ENCODE data around the gene TMEM150B. TPM values are rescaled to one million over a fixed set of nuclear protein-coding genes. Genes with fewer than 3 reads are reported as not detected.

The TMEM150B gene
- total and polyA plus RNA-seq, 4 donors = 0.72 to 9.6 (median 4.2) TPM

GRCh38 chr19:55278391-55279135, 46.6 kb downstream of the TMEM150B start:
- no peak overlapping the region for H3K4me3 ChIP-seq (ENCODE audit: low read length in 2 of 2)
- H3K36me3 ChIP-seq (ENCODE audit: control insufficient read depth in 1 of 2, insufficient read depth in 2 of 2, low read length in 1 of 2) = no peaks in the 10 kb centered on the region
- intact Hi-C loops (cut with DNase I) = loop anchor here in 1 of 2 donors (2.0 kb wide), 1 partner anchor 18 kb away; no protein-coding TSS in a partner anchor
- DNase-seq (no peak), ATAC-seq (ENCODE audit: low FRiP score) (no peak)
- H3K9me3 ChIP-seq (ENCODE audit: control insufficient read depth, low read length) = no peaks in the 10 kb centered on the region
- 82 to 90% methylated on average over 13 of the region's 13 CpGs for WGBS, 2 donors
- H3K4me1 ChIP-seq (ENCODE audit: control insufficient read depth in 1 of 2, insufficient read depth in 2 of 2, low read length in 2 of 2) = no peaks in the 10 kb centered on the region
- H3K27ac ChIP-seq (ENCODE audit: low read depth in 1 of 2, low read length in 2 of 2) = no peak overlapping the region
- no peaks in the 10 kb centered on the region for H3K27me3 ChIP-seq (ENCODE audit: control insufficient read depth in 1 of 2, insufficient read depth in 2 of 2, low read length in 1 of 2)

GRCh38 chr19:55277494-55277893, 47.6 kb downstream of the TMEM150B start:
- 83 to 86% methylated on average over 17 of the region's 17 CpGs for WGBS, 2 donors
- intact Hi-C loops (cut with DNase I) = no loop called here
- H3K36me3 ChIP-seq (ENCODE audit: control insufficient read depth in 1 of 2, insufficient read depth in 2 of 2, low read length in 1 of 2) = no peaks in the 10 kb centered on the region
- no peaks in the 10 kb centered on the region for H3K9me3 ChIP-seq (ENCODE audit: control insufficient read depth, low read length)
- H3K27ac ChIP-seq (ENCODE audit: low read depth in 1 of 2, low read length in 2 of 2) = no peak overlapping the region
- no peaks in the 10 kb centered on the region for H3K4me1 ChIP-seq (ENCODE audit: control insufficient read depth in 1 of 2, insufficient read depth in 2 of 2, low read length in 2 of 2)
- no peaks in the 10 kb centered on the region for H3K27me3 ChIP-seq (ENCODE audit: control insufficient read depth in 1 of 2, insufficient read depth in 2 of 2, low read length in 1 of 2)
- no peak for DNase-seq
- H3K4me3 ChIP-seq (ENCODE audit: low read length in 2 of 2) = no peak overlapping the region
- ATAC-seq (ENCODE audit: low FRiP score) = no peak

DNA sequence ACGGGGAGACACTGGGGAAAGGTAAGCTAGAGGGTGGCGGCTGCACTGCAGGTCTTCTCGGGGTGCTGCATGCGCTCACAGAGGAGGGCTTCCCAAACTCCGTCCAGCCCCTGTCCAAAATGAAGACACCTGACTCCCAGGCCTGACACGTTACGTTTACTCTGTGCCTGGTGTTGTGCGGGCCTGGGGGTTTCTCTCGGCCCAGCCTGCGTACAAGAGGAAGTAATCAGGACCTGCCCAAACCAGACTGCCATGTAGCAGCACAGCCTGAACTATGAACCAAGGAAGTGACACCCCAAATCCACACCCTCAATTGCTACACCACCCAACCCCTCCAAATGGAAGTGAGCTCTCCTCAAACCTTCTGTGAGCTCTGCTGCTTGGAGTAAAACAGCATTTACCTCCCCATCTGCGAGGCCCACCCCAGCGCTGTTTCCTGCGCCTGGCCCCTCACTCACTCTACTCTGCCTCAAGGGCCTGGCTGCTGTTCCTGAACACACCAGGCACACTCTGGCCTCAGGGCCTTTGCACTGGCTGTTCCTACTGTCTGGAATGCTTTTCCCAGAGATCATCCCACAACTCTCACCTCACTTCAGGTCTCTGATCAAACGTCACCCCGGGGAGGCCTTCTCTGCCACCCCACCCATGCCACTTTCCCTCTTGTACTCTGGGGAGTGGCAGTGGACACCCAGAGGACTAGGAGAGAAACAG, 48.3 kb downstream of the TMEM150B start:
- 91 to 93% methylated on average over 15 of the region's 15 CpGs for WGBS, 2 donors
- Histone ChIP-seq H3K27me3 (ENCODE audit: control insufficient read depth in 1 of 2, insufficient read depth in 2 of 2, low read length in 1 of 2) (no peaks in the 10 kb centered on the region), H3K4me3 (ENCODE audit: low read length in 2 of 2) (no peak overlapping the region), H3K36me3 (ENCODE audit: control insufficient read depth in 1 of 2, insufficient read depth in 2 of 2, low read length in 1 of 2) (no peaks in the 10 kb centered on the region), H3K9me3 (ENCODE audit: control insufficient read depth, low read length) (no peaks in the 10 kb centered on the region), H3K27ac (ENCODE audit: low read depth in 1 of 2, low read length in 2 of 2) (no peak overlapping the region), H3K4me1 (ENCODE audit: control insufficient read depth in 1 of 2, insufficient read depth in 2 of 2, low read length in 2 of 2) (no peaks in the 10 kb centered on the region)
- ATAC-seq (ENCODE audit: low FRiP score) (no peak), DNase-seq (no peak)
- intact Hi-C loops (cut with DNase I) = no loop called here

DNA sequence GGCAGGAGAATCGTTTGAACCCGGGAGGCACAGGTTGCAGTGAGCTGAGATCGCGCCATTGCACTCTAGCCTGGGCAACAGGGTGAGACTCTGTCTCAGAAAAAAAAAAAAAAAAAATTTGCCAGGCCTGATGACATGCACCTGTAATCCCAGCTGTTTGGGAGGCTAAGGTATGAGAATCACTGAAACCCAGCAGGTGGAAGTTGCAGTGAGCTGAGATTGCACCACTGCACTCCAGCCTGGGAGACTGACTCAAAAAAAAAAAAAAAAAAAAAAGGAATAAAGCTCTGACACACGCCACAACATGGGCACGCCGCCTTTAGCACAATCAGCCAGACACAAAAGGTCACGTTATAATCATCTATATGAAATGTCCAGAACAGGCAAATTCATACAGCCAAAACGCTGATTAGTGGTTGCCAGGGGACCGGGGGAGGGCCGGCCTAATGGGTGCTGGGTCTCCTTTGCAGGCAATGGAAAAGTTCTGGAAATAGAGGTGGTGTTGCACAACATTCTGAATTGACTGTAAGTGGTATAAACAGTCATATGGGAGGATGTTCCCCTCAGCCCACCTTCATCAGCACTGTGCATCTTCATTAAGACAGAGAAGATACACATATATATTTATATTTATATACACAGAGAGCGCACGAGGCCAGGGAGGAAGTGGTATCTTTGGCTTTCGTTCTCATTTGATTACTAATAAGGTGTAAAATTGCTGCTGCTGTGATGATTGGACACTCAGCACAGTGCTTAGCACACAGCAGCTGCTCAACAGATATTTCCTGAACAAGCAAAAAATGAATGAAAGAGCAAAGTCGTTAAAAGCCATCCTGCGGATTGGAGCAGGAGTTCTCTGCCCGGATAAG, 49.1 kb downstream of the TMEM150B start:
- intact Hi-C loops (cut with DNase I) = no loop called here
- Histone ChIP-seq H3K4me1 (ENCODE audit: control insufficient read depth in 1 of 2, insufficient read depth in 2 of 2, low read length in 2 of 2) (no peaks in the 10 kb centered on the region), H3K36me3 (ENCODE audit: control insufficient read depth in 1 of 2, insufficient read depth in 2 of 2, low read length in 1 of 2) (no peaks in the 10 kb centered on the region), H3K4me3 (ENCODE audit: low read length in 2 of 2) (no peak overlapping the region), H3K27me3 (ENCODE audit: control insufficient read depth in 1 of 2, insufficient read depth in 2 of 2, low read length in 1 of 2) (no peaks in the 10 kb centered on the region), H3K27ac (ENCODE audit: low read depth in 1 of 2, low read length in 2 of 2) (no peak overlapping the region), H3K9me3 (ENCODE audit: control insufficient read depth, low read length) (no peaks in the 10 kb centered on the region)
- no peak for ATAC-seq (ENCODE audit: low FRiP score)
- 81% methylated on average over 17 of the region's 17 CpGs for WGBS, 2 donors
- no peak for DNase-seq

DNA sequence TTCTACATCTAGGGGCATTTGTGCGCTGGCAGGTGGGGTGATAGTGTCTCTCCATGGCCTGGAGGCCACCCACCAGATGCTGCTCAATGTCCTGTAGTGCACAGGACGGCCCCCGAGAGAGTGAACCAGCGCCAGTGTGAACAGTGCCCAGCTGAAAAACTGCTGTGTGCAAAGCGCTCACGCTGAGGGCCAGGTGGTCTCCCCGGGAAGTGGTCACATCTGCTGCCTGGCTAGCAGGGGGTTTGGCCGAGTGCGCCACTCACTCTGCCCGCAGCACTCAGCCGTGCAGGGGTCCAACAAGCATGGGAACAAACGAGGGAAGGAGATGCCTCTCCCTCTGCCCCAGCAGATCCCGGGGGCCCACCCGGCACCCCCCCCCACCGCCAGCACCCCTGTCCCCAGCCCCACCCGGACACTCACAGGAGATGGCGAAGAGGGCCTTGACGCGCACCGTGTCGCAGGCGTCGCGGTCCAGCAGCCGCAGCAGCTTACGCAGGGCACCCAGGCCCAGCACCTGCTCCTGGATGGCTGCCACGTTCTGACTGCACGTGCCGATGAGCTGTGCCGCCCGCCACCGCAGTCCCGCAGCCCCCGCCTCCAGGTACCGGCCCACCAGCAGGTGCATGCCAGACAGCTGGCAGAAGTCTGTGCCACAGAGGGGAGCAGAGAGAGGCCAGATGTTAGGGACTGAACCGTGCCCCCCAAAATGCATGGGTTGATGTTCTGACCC, 51.0 kb downstream of the TMEM150B start:
- ATAC-seq (ENCODE audit: low FRiP score) (no peak), DNase-seq (no peak)
- intact Hi-C loops (cut with DNase I) = no loop called here
- 93 to 95% methylated on average over 36 of the region's 36 CpGs for WGBS, 2 donors
- H3K36me3 ChIP-seq (ENCODE audit: control insufficient read depth in 1 of 2, insufficient read depth in 2 of 2, low read length in 1 of 2) = peaks cover 0 to 2% of the 10 kb centered on the region in 2 donors
- H3K9me3 ChIP-seq (ENCODE audit: control insufficient read depth, low read length) = no peaks in the 10 kb centered on the region
- H3K27me3 ChIP-seq (ENCODE audit: control insufficient read depth in 1 of 2, insufficient read depth in 2 of 2, low read length in 1 of 2) = no peaks in the 10 kb centered on the region
- no peak overlapping the region for H3K4me3 ChIP-seq (ENCODE audit: low read length in 2 of 2)
- H3K27ac ChIP-seq (ENCODE audit: low read depth in 1 of 2, low read length in 2 of 2) = no peak overlapping the region
- no peaks in the 10 kb centered on the region for H3K4me1 ChIP-seq (ENCODE audit: control insufficient read depth in 1 of 2, insufficient read depth in 2 of 2, low read length in 2 of 2)

- intact Hi-C loops (cut with DNase I) = no loop called here
- no peaks in the 10 kb centered on the region for H3K4me1 ChIP-seq (ENCODE audit: control insufficient read depth in 1 of 2, insufficient read depth in 2 of 2, low read length in 2 of 2)
- H3K9me3 ChIP-seq (ENCODE audit: control insufficient read depth, low read length) = no peaks in the 10 kb centered on the region
- peaks cover 0 to 2% of the 10 kb centered on the region in 2 donors for H3K36me3 ChIP-seq (ENCODE audit: control insufficient read depth in 1 of 2, insufficient read depth in 2 of 2, low read length in 1 of 2)
- 93% methylated on average over 18 of the region's 18 CpGs for WGBS, 2 donors
- H3K27ac ChIP-seq (ENCODE audit: low read depth in 1 of 2, low read length in 2 of 2) = no peak overlapping the region
- H3K4me3 ChIP-seq (ENCODE audit: low read length in 2 of 2) = no peak overlapping the region
- ATAC-seq (ENCODE audit: low FRiP score) (no peak), DNase-seq (no peak)
- H3K27me3 ChIP-seq (ENCODE audit: control insufficient read depth in 1 of 2, insufficient read depth in 2 of 2, low read length in 1 of 2) = no peaks in the 10 kb centered on the region
Observed at GRCh38 chr19:55272142-55272541, 53.0 kb downstream of the TMEM150B start.

GRCh38 chr19:55270172-55270942, 54.8 kb downstream of the TMEM150B start:
- Histone ChIP-seq H3K36me3 (ENCODE audit: control insufficient read depth in 1 of 2, insufficient read depth in 2 of 2, low read length in 1 of 2) (peaks cover 0 to 2% of the 10 kb centered on the region in 2 donors), H3K27me3 (ENCODE audit: control insufficient read depth in 1 of 2, insufficient read depth in 2 of 2, low read length in 1 of 2) (no peaks in the 10 kb centered on the region), H3K27ac (ENCODE audit: low read depth in 1 of 2, low read length in 2 of 2) (no peak overlapping the region), H3K4me3 (ENCODE audit: low read length in 2 of 2) (no peak overlapping the region), H3K4me1 (ENCODE audit: control insufficient read depth in 1 of 2, insufficient read depth in 2 of 2, low read length in 2 of 2) (no peaks in the 10 kb centered on the region), H3K9me3 (ENCODE audit: control insufficient read depth, low read length) (no peaks in the 10 kb centered on the region)
- intact Hi-C loops (cut with DNase I) = no loop called here
- 92 to 94% methylated on average over 25 of the region's 25 CpGs for WGBS, 2 donors
- DNase-seq = no peak
- ATAC-seq (ENCODE audit: low FRiP score) = no peak

Data from aorta (tissue), 5 donors.